H1 (cell line): ENCODE data around the gene RETREG1. TPM values are rescaled to one million over a fixed set of nuclear protein-coding genes. Genes with fewer than 3 reads are reported as not detected.

ENCODE experiments used
- CBX8 ChIP-seq: fragments of 300-800, 300-1000 bp; sonication (generic); IDR thresholded peaks from 2 replicates; pipeline ENCODE4 v1.7.1; 2016; ENCODE audit warnings: low read depth, low read length, borderline replicate concordance
- KDM1A ChIP-seq: fragments of 200-600, 300-600 bp; sonication (generic); IDR thresholded peaks from 2 replicates; pipeline ENCODE4 v1.7.1; 2016; ENCODE audit warnings: mild to moderate bottlenecking, low read length, borderline replicate concordance
- SIN3A ChIP-seq, 2 experiments: IDR thresholded peaks in 1 of 2; conservative IDR thresholded peaks in 1 of 2; 2 replicates each; pipeline ENCODE4 v1.6.1; 2011 to 2012; ENCODE audit warnings: low read length in 2 of 2, improper control_type of control experiment in 1 of 2, low read depth in 1 of 2, mild to moderate bottlenecking in 1 of 2
- SUZ12 ChIP-seq: fragments of 200-600 bp; sonication (generic); IDR thresholded peaks from 2 replicates; pipeline ENCODE4 v1.6.1; 2012; ENCODE audit warnings: mild to moderate bottlenecking, inconsistent platforms, low read length, moderate library complexity, mixed read lengths
- TBP ChIP-seq: IDR thresholded peaks from 2 replicates; pipeline ENCODE4 v1.6.1; 2011; ENCODE audit warnings: low read depth, low read length, improper control_type of control experiment
- polyA plus RNA-seq, 7 experiments: library from polyadenylated mRNA; depleted of rRNA in 3 of 7; stranded (reverse) in 5 of 7; unstranded in 2 of 7; fragments of >200 nt in 5 of 7; fragments of 200-250 nt in 2 of 7; gene quantifications; 1 replicate in 5 of 7; 2 replicates in 1 of 7; 4 replicates in 1 of 7; pipeline versions ENCODE4 v1.2.1 to v1.2.3, GENCODE V29; 2011 to 2013; ENCODE audit warnings: missing spikeins in 2 of 7, mixed read lengths in 2 of 7
- total RNA-seq: library from RNA; stranded (reverse); fragmentation: NEBNext Ultra II Directional; extraction: Animal tissue kit (Norgen Biotek cat#: 25700); gene quantifications from 2 replicates; pipeline ENCODE4 v1.2.1, GENCODE V29; 2021
- TF ChIP-seq, protein P1 (sequence below): fragments of 300-600 bp; sonication (generic); IDR thresholded peaks from 2 replicates; pipeline ENCODE4 v1.7.1; 2012; ENCODE audit warnings: low read length, moderate library complexity, mild to moderate bottlenecking, inconsistent platforms; ENCODE audit not compliant: insufficient replicate concordance
- TF ChIP-seq, protein P2 (sequence below): IDR thresholded peaks from 2 replicates; pipeline ENCODE4 v1.6.1; 2012; ENCODE audit warnings: inconsistent platforms
- TF ChIP-seq, protein P3 (sequence below): IDR thresholded peaks from 2 replicates; pipeline ENCODE4 v1.6.1; 2011; ENCODE audit warnings: low read depth, mild to moderate bottlenecking, low read length; ENCODE audit not compliant: insufficient read depth

Gene RETREG1
- total and polyA plus RNA-seq, 2 of the 8 experiments (the other 6 are each of a cell fraction or from before 2014, with no cell fraction given): 0.62 to 1.9 TPM

DNA sequence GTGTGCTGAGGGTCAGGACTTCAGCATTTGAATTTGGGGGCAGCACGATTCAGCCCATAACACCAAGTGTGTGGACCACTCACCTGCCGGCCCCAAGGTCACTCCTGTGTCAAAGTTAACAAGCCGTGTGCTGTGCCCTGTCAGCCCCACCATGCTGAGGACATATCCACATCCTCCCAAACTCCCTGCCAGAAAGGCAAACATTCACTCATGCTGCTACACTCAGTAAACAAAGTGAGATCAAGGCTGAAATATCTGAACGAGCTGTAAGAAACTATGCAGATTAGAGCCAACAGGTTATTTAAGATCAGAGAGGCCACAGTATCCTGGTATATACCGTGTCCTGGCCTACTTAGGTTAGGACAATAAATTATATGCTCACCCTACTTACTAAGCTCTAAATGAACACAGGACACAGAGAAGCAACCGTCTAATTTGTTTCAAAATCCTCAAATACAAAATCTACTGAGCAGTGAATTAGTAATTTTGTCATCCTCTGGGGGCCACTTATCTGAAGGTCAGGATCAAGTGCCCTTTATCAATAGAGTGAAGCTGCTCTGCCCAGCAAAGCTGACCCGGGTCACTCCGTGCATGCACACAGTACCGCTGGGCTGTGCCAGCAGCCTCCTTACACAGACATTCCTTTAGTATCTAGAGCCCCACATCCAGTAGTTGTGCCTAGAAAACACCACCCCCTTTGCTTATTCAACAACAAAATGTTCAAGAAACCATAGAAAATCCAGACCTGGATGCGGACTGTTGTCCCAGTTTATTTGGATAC is 28.2 kb downstream of the RETREG1 start (continued):
- TF ChIP-seq, protein P1, sequence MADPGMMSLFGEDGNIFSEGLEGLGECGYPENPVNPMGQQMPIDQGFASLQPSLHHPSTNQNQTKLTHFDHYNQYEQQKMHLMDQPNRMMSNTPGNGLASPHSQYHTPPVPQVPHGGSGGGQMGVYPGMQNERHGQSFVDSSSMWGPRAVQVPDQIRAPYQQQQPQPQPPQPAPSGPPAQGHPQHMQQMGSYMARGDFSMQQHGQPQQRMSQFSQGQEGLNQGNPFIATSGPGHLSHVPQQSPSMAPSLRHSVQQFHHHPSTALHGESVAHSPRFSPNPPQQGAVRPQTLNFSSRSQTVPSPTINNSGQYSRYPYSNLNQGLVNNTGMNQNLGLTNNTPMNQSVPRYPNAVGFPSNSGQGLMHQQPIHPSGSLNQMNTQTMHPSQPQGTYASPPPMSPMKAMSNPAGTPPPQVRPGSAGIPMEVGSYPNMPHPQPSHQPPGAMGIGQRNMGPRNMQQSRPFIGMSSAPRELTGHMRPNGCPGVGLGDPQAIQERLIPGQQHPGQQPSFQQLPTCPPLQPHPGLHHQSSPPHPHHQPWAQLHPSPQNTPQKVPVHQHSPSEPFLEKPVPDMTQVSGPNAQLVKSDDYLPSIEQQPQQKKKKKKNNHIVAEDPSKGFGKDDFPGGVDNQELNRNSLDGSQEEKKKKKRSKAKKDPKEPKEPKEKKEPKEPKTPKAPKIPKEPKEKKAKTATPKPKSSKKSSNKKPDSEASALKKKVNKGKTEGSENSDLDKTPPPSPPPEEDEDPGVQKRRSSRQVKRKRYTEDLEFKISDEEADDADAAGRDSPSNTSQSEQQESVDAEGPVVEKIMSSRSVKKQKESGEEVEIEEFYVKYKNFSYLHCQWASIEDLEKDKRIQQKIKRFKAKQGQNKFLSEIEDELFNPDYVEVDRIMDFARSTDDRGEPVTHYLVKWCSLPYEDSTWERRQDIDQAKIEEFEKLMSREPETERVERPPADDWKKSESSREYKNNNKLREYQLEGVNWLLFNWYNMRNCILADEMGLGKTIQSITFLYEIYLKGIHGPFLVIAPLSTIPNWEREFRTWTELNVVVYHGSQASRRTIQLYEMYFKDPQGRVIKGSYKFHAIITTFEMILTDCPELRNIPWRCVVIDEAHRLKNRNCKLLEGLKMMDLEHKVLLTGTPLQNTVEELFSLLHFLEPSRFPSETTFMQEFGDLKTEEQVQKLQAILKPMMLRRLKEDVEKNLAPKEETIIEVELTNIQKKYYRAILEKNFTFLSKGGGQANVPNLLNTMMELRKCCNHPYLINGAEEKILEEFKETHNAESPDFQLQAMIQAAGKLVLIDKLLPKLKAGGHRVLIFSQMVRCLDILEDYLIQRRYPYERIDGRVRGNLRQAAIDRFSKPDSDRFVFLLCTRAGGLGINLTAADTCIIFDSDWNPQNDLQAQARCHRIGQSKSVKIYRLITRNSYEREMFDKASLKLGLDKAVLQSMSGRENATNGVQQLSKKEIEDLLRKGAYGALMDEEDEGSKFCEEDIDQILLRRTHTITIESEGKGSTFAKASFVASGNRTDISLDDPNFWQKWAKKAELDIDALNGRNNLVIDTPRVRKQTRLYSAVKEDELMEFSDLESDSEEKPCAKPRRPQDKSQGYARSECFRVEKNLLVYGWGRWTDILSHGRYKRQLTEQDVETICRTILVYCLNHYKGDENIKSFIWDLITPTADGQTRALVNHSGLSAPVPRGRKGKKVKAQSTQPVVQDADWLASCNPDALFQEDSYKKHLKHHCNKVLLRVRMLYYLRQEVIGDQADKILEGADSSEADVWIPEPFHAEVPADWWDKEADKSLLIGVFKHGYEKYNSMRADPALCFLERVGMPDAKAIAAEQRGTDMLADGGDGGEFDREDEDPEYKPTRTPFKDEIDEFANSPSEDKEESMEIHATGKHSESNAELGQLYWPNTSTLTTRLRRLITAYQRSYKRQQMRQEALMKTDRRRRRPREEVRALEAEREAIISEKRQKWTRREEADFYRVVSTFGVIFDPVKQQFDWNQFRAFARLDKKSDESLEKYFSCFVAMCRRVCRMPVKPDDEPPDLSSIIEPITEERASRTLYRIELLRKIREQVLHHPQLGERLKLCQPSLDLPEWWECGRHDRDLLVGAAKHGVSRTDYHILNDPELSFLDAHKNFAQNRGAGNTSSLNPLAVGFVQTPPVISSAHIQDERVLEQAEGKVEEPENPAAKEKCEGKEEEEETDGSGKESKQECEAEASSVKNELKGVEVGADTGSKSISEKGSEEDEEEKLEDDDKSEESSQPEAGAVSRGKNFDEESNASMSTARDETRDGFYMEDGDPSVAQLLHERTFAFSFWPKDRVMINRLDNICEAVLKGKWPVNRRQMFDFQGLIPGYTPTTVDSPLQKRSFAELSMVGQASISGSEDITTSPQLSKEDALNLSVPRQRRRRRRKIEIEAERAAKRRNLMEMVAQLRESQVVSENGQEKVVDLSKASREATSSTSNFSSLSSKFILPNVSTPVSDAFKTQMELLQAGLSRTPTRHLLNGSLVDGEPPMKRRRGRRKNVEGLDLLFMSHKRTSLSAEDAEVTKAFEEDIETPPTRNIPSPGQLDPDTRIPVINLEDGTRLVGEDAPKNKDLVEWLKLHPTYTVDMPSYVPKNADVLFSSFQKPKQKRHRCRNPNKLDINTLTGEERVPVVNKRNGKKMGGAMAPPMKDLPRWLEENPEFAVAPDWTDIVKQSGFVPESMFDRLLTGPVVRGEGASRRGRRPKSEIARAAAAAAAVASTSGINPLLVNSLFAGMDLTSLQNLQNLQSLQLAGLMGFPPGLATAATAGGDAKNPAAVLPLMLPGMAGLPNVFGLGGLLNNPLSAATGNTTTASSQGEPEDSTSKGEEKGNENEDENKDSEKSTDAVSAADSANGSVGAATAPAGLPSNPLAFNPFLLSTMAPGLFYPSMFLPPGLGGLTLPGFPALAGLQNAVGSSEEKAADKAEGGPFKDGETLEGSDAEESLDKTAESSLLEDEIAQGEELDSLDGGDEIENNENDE: no peak
- TF ChIP-seq, protein P2, sequence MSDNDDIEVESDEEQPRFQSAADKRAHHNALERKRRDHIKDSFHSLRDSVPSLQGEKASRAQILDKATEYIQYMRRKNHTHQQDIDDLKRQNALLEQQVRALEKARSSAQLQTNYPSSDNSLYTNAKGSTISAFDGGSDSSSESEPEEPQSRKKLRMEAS: no peak
- TF ChIP-seq, protein P3, sequence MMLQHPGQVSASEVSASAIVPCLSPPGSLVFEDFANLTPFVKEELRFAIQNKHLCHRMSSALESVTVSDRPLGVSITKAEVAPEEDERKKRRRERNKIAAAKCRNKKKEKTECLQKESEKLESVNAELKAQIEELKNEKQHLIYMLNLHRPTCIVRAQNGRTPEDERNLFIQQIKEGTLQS: no peak
- TF ChIP-seq SIN3A (conservative IDR thresholded peaks at IDR 0.05 in 1 of 2, IDR thresholded peaks at IDR 0.05 in 1 of 2; ENCODE audit: low read depth in 1 of 2, low read length in 2 of 2) (no peak), SUZ12 (no peak), TBP (no peak), KDM1A (no peak), CBX8 (no peak)
